ENCODE measurements around the gene USHBP1.

USHBP1 gene

DNA sequence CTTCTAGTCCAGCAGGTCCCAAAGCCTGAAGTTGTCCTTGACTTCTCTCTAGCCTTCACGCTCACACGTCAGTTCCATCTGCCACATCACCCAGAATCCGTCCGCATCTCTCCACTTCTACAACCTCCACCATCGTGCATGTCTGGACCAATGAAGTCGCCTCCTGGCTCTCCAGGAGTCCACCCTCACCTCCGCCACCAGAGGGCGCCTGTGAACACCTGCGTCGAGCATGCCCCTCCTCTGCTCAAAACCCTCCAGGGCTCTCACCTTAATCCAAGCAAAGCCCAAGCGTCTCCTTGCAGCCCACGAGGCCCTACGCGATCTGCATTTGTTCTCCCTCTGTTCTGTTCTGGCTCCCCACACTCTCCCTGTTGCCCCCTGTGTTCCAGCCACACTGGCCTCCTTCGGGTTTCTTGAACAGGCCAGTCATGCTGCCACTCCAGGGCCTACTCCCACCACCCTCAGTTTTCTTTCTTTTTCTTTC lies 3.7 kb downstream of the USHBP1 start:
- peak; percentile 88 for DNase-seq

DNA sequence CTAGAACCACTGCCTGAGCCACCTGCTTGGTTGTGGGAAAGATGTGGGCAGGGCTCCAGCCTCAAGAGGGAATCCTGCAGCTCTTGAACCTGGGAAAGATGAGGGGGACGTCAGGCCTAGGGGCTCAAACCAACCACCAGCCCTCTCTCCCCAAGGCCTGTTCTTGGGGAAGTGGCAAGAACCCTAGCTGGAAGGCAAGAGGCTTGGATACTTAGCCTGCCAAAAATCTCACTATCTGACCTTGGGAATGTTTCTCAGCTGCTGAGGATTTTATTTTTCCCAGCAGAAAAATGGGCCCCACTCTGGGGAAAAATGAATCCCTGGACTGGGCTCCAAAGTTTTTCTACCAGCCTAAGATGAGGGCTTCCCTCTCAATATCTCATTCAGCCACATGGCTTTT lies 4.6 kb downstream of the USHBP1 start:
- no peak for DNase-seq

DNA sequence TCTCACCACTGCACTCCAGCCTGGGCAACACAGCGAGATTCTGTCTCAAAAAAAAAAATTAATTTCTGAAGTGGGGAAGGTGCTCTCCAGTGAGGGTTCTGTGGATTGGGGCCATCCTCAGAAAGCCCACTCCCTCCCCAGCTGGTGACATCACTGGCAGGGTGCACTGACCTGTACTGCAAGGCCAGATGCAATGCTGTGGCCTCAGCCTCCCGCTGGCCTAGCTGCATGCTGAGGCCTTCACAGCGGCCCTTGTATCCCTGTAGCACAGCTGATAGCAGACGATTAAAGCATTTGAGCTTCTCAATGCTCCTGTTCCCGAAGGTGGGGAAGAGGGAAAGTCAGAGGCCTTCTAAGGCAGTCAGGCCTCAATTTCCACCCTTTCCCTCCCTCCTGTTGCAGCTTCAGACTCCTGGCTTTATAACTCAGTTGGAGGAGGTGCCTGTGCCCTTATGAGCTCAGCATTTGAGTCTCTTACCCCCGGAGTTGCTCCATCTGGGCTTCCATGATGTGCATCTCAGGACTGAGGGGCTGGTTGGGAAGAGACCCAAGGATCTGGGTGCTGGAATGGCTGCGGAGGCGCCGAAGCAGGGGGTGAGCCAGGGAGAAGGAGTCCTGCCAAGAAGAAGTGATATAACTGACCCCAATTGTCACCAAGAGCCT lies 5.3 kb downstream of the USHBP1 start:
- no peak for DNase-seq

GRCh38 chr19:17256130-17256529 lies 8.4 kb downstream of the USHBP1 start:
- no peak for DNase-seq

GRCh38 chr19:17255150-17255621 lies 9.4 kb downstream of the USHBP1 start:
- DNase-seq: no peak

- no peak for DNase-seq
Observed at GRCh38 chr19:17254636-17255035, 9.9 kb downstream of the USHBP1 start.

DNA sequence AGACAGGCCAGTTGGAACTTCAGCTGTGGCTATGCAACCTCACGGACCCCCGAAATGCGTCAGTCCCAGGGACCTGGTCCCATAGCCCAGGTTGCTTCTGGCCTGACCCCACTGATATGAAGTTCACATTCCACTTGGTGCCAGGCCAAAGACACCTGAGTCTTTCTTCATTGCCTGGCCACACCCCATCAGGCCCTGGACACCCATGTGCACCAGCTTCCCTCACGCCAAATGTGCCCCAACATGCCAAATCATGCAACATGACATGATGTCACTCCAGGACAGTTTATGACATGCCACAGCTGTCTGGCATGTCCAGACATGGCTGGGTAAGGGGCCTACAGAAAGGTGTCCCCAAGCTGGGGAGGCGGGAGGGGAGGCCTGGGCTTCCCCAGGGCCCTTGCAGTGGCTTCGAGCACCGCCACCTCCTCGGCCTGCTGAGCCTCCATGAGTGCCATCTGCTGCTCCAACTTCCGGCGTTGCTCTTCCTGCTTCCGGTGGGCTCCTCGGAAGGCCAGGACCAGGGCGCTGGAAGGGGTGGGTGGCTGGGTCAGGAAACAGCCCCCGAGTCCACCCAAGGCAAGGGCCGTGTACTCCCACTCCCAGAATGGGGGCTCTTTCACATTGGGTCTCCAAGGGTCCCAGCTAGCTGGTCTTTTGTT lies 14.5 kb downstream of the USHBP1 start:
- no peak for DNase-seq

GRCh38 chr19:17248011-17248776 lies 16.4 kb downstream of the USHBP1 start:
- DNase-seq: no peak

GRCh38 chr19:17246681-17247425 lies 17.7 kb downstream of the USHBP1 start:
- no peak for DNase-seq

- peak; percentile 73 for DNase-seq
Observed at GRCh38 chr19:17245535-17245984, 19.0 kb downstream of the USHBP1 start, which contains the start of gene NR2F6. TSS of gene NR2F6 (minus strand) at chr19:17245919. CDS start at chr19:17245220, 699 bp downstream.

DNA sequence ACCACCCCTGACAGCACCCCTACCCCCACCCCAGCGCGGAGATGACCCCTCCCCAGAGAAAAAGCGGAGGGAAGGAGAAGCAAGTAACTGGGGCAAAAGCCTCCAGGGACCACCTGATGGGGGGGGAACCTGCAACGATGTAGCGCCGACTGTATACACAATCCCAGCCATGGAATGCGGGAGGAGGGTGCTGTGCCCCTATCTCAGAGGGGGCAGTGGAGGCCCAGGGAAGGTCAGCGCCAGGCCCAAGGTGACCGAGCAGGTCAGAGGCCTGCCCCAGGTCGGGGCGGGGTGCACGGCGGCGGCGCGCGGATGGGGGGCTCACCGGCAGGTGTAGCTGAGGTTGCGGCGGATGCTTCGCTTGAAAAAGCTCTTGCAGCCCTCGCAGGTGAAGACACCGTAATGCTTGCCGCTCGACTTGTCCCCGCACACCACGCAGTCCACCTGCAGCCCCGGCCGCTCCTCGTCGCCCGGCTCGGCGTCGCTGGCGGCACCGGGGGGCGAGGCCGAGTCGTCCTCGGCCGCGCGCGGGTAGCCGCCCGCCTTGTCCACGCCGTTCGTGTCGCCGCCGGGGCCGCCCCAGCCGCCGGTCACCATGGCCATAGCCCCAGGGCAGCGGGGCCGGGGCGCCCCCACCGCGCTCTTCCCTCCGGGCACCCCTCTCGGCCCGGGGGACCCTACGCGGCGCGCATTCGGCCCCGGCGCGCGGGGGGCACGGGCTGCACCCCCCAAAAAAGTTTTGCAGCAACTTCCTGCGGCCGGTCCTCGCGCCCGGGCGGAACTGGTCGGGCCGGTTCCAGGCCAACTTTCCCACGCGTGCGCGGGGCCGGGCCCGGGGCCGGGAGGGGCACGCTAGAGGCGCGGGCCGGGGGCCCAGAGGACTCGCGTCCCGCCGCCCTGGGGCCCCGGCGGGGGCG lies 19.7 kb downstream of the USHBP1 start:
- DNase-seq: peak; percentile 35

- no peak for DNase-seq
Observed at GRCh38 chr19:17243830-17244617, 20.5 kb downstream of the USHBP1 start.

DNA sequence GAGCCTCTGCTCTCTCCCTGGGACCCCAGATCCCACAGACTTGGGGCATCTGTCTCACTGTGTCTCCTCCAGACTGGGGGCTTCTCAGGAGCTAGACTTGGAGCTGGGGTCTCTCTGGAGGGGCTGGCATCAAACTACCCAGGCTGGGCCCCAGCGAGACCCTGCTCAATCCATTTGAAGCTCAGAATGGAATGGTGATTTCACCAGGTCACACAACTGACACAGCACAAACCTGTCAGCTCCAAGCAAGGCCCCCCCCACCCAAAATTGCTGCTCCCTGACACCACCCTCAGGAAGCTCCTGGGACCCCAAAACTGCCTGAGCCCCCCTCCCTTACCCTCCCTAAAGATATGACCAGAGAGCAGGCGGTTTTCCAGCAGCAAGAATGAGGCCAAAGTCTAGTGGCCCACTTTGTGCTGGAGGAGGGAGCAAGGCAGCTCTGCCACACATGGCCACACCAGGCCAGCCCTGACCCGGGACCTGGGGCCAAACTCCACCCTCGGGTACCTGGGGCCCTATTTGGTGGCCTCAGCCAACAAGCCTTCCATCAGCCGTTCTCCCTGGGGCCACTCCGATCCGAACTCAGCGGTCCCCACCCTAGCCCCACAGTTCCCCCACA lies 21.2 kb downstream of the USHBP1 start:
- DNase-seq: no peak

GRCh38 chr19:17242431-17243208 lies 21.9 kb downstream of the USHBP1 start:
- DNase-seq: no peak

DNA sequence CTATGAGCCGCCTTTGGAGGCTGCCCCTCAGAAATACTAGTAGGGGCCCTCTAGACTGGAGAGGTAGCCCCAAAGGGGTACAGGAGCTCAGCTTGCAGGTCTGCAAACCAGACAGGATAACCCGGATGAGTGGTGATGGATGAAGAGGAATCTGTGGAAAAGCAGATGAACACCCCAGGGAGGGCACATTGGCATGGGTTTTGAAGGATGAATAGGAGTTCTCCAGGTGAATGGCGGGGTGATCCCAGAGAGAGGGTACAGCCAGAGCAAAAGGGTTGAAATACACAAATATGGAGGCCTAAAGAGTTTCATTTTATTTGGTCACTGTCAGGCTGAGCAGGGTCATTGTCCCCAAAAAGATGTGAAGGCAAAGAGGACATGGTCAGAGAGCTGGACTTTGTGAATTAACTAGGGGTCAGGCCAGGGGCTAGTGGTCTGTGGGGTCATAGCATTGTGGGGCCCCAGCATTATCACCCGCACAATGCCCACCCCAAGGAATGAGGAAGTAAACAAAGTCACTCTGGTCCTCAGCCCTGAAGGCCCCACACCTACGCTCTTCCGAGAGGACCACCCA lies 23.6 kb downstream of the USHBP1 start:
- no peak for DNase-seq

GRCh38 chr19:17240062-17240752 lies 24.3 kb downstream of the USHBP1 start:
- DNase-seq: no peak

GRCh38 chr19:17237747-17238706 lies 26.5 kb downstream of the USHBP1 start:
- DNase-seq: no peak
